Amygdala (tissue), 56 donors: ENCODE results near the gene BEND7.

Source experiments
- DNase-seq, 56 donors: peaks; one replicate each; lab custom pipeline; 2025; lab: John Stamatoyannopoulos, UW

The BEND7 gene

GRCh38 chr10:13525663-13526062 lies 3.2 kb downstream of the BEND7 start:
- no peak for DNase-seq

GRCh38 chr10:13521026-13521425 lies 7.8 kb downstream of the BEND7 start:
- no peak for DNase-seq

- DNase-seq: no peak
These were observed 8.6 kb downstream of the BEND7 start for GRCh38 chr10:13520194-13520593.

- DNase-seq: no peak
These were observed 10.6 kb downstream of the BEND7 start for GRCh38 chr10:13518076-13518692.

GRCh38 chr10:13517675-13518074 lies 11.1 kb downstream of the BEND7 start:
- DNase-seq: no peak

- no peak for DNase-seq
These were observed 12.6 kb downstream of the BEND7 start for GRCh38 chr10:13516176-13516575.

- no peak for DNase-seq
These were observed 13.3 kb downstream of the BEND7 start for GRCh38 chr10:13515467-13515866.

GRCh38 chr10:13514296-13514695 lies 14.5 kb downstream of the BEND7 start:
- no peak for DNase-seq

- DNase-seq: no peak
These were observed 16.2 kb downstream of the BEND7 start for GRCh38 chr10:13512564-13512963.

GRCh38 chr10:13511409-13511808 lies 17.4 kb downstream of the BEND7 start:
- no peak for DNase-seq

- no peak for DNase-seq
These were observed 23.6 kb downstream of the BEND7 start for GRCh38 chr10:13505052-13505680.

- no peak for DNase-seq
These were observed 24.9 kb downstream of the BEND7 start for GRCh38 chr10:13503745-13504463.

- DNase-seq: no peak
These were observed 26.4 kb downstream of the BEND7 start for GRCh38 chr10:13502380-13502779.

- DNase-seq: no peak
These were observed 28.6 kb downstream of the BEND7 start for GRCh38 chr10:13500201-13500600.

- no peak for DNase-seq
These were observed 29.7 kb downstream of the BEND7 start for GRCh38 chr10:13499150-13499549.

- no peak for DNase-seq
These were observed 31.9 kb downstream of the BEND7 start for GRCh38 chr10:13496931-13497330.

GRCh38 chr10:13496164-13496563 lies 32.6 kb downstream of the BEND7 start:
- DNase-seq: no peak

GRCh38 chr10:13492493-13493180 lies 36.2 kb downstream of the BEND7 start:
- no peak for DNase-seq

- no peak for DNase-seq
These were observed 37.0 kb downstream of the BEND7 start for GRCh38 chr10:13491747-13492360.

- DNase-seq: no peak
These were observed 38.3 kb downstream of the BEND7 start for GRCh38 chr10:13490503-13490902.

- DNase-seq: no peak
These were observed 39.7 kb downstream of the BEND7 start for GRCh38 chr10:13489035-13489599.
